Epithelial cell of alveolus of lung (primary cell): Measurements from ENCODE around the gene CAMTA1. TPM values are rescaled to one million over a fixed set of nuclear protein-coding genes. Genes with fewer than 3 reads are reported as not detected.

Experiments
- total RNA-seq: library from RNA; depleted of rRNA; stranded (reverse); fragments of >200 nt; gene quantifications from 2 replicates; pipeline ENCODE4 v1.2.1, GENCODE V29; 2015

CAMTA1 gene
- 71.0 and 138 TPM in 2 replicates for total RNA-seq

DNA sequence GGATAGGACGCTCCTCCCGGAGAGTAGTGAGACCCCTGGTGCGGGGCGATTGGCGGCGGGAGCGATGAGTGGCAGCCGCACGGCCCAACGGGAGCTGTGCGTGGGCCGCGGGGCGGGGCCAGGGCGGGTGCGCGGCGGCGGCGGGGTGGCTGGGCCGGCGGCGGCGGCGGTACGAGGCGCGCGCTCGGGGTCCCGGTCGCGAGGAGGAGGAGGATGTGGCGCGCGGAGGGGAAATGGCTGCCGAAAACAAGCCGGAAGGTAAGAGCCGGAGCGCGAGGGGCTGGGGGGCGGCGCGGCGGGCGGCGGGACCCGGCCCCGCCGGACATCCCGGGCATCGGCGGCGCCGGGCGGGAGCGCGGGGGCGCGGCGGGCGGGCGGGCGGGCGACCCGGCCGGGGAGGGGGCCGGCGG lies at the start of gene CAMTA1:
CAMTA1 (plus strand) TSS at position 137 of the 410 bp plus-strand sequence; CDS start at position 214, 77 bp downstream.

GRCh38 chr1:7770997-7771822 lies 986.0 kb downstream of the CAMTA1 start, which contains the start of gene VAMP3:
TSS of gene VAMP3 (plus strand) at chr1:7771296. CDS start at chr1:7771384, 88 bp downstream.

DNA sequence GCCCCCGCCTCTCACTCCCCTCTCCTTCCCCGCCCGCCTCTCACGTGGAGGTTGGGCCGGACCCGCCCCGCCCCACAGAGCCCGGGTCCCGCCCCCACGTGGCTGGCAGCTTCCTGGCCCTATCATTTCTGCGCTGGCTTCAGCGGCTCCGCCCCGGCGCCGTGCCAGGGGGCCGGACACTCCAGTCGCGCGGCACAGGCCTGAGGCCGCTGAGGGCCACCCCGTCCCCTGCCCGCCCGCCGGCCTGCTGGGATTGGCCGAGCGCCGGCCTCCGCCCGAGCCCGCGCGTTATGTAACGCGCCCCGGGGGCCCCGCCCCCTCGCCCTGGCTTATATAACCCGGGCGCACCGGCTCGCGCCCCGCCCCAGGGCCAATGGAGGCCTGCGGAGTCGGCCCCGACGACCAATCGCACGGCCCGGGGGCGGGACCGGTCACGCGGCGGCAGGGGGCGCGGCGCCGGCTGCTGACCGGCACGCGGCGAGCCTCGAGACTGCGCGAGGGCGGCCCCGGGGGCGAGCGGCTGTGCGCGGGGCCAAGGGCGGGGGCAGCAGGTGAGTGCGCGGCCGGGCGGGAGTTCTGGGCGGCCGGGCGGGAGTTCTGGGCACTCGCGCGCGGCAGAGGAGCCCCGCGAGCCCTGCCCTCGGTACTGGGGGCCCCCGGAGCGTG lies 998.7 kb downstream of the CAMTA1 start, which contains the start of gene PER3:
PER3 (plus strand) TSS at position 466 of the 666 bp plus-strand sequence. CDS start 587 bp downstream, outside the sequence.

Other genes starting within 250 kb of the CAMTA1 start
- 13.2 and 18.0 TPM in 2 replicates for gene NOL9, start 230.9 kb upstream of the CAMTA1 start, total RNA-seq
- gene TAS1R1, start 230.1 kb upstream of the CAMTA1 start, total RNA-seq, result not detected in 2 replicates
- 9.6 and 16.4 TPM in 2 replicates for gene ZBTB48, start 205.5 kb upstream of the CAMTA1 start, total RNA-seq
- gene KLHL21, start 182.6 kb upstream of the CAMTA1 start, total RNA-seq, result 32.7 and 35.9 TPM in 2 replicates
- gene PHF13, start 171.7 kb upstream of the CAMTA1 start, total RNA-seq, result 12.4 and 19.4 TPM in 2 replicates
- gene THAP3, start 160.6 kb upstream of the CAMTA1 start, total RNA-seq, result 22.4 and 36.2 TPM in 2 replicates
- gene DNAJC11, start 83.6 kb upstream of the CAMTA1 start, total RNA-seq, result 20.4 and 25.7 TPM in 2 replicates